NCI-H510A treated with DMSO at 0.1 percent for 48 hours (cell line): ENCODE results near the gene TRMT2A.

Experiments
- DNase-seq: peaks from one replicate; lab custom pipeline; 2025; lab: John Stamatoyannopoulos, UW

Gene TRMT2A

GRCh38 chr22:20148414-20148813 lies 31.4 kb upstream of the TRMT2A start:
- DNase-seq, result no peak

GRCh38 chr22:20147237-20147988 lies 30.4 kb upstream of the TRMT2A start:
- DNase-seq, result no peak

GRCh38 chr22:20146777-20147176 lies 29.8 kb upstream of the TRMT2A start:
- DNase-seq, result no peak

GRCh38 chr22:20145832-20146223 lies 28.8 kb upstream of the TRMT2A start:
- no peak for DNase-seq

- no peak for DNase-seq
Measured at GRCh38 chr22:20145206-20145831, 28.3 kb upstream of the TRMT2A start.

GRCh38 chr22:20143883-20144665 lies 27.0 kb upstream of the TRMT2A start:
- DNase-seq, result no peak

- DNase-seq, result no peak
Measured at GRCh38 chr22:20142711-20143621, 25.9 kb upstream of the TRMT2A start.

GRCh38 chr22:20141186-20142077 lies 24.4 kb upstream of the TRMT2A start:
- no peak for DNase-seq

GRCh38 chr22:20140521-20140964 lies 23.5 kb upstream of the TRMT2A start:
- no peak for DNase-seq

GRCh38 chr22:20140107-20140445 lies 23.1 kb upstream of the TRMT2A start:
- DNase-seq, result no peak

- DNase-seq, result no peak
Measured at GRCh38 chr22:20139391-20140106, 22.5 kb upstream of the TRMT2A start.

GRCh38 chr22:20138868-20139267 lies 21.8 kb upstream of the TRMT2A start:
- no peak for DNase-seq

GRCh38 chr22:20138417-20138738 lies 21.4 kb upstream of the TRMT2A start:
- DNase-seq, result no peak

- no peak for DNase-seq
Measured at GRCh38 chr22:20137671-20138416, 20.8 kb upstream of the TRMT2A start.

GRCh38 chr22:20137113-20137512 lies 20.1 kb upstream of the TRMT2A start:
- DNase-seq, result no peak

- DNase-seq, result no peak
Measured at GRCh38 chr22:20136603-20136873, 19.5 kb upstream of the TRMT2A start.

GRCh38 chr22:20135806-20136602 lies 19.0 kb upstream of the TRMT2A start:
- no peak for DNase-seq

- no peak for DNase-seq
Measured at GRCh38 chr22:20135265-20135664, 18.2 kb upstream of the TRMT2A start.

GRCh38 chr22:20133930-20134549 lies 17.0 kb upstream of the TRMT2A start:
- no peak for DNase-seq
